NCI-H2029 (cell line): ENCODE measurements around the gene MDFI.

Source experiments
- DNase-seq: peaks from one replicate; lab custom pipeline; 2025; lab: John Stamatoyannopoulos, UW

MDFI gene

DNA sequence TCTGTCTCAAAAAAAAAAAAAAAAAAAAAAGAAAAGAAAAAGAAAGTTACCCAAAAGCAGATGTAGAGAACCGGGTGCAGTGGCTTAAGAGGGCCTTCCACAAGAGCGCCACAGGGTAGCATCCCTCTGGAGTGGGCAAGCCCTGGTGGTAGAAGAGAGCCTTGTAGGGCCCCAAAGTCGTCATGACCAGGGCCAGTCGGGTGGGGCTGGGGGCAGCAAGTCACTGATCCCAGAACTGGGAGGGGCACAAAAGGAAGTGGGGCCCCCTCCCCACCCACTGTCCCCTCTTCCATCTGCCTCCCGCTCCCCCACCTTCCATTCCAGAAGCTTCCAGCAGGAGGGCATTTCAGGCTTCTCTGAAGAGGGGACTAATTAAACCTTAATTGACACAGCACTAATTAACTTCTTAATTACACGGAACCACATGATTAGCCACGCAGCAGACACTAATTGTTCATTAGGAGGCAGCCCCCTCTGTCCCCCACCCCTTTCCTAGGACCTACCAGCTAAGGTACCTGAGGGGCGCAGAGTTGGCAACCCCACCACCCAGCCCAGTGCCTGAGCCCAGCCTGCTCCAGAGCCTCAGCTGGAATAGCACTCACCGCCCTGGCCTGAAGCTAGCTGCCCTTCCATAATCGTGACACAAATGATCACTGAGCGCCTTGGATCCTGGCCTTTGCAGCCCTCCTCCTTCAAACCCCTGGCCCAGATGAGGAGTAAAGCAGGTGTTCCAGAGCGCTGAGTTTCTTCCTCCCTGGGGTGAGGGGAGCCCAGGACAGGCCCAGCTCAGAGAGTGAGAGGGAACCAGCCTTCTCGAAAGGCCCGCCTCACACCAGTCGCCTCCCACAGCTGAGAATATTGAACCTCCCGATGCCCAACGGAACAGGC, 34.8 kb downstream of the MDFI start:
- no peak for DNase-seq

DNA sequence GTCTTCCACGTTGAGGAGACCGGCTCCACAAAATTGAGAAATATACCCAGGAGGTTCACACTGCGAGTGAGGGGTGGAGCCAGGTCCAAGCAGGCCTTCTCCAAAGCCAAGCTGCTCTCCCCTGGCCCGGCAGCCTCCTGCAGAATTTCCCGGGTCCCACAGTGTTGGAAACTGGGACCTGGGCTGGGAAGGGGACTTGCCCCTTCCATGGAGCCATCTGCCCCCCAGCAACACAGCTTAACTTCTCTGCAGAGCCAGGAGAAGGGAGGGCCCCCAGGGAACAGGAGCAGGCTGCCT, 35.4 kb downstream of the MDFI start:
- DNase-seq, result no peak

DNA sequence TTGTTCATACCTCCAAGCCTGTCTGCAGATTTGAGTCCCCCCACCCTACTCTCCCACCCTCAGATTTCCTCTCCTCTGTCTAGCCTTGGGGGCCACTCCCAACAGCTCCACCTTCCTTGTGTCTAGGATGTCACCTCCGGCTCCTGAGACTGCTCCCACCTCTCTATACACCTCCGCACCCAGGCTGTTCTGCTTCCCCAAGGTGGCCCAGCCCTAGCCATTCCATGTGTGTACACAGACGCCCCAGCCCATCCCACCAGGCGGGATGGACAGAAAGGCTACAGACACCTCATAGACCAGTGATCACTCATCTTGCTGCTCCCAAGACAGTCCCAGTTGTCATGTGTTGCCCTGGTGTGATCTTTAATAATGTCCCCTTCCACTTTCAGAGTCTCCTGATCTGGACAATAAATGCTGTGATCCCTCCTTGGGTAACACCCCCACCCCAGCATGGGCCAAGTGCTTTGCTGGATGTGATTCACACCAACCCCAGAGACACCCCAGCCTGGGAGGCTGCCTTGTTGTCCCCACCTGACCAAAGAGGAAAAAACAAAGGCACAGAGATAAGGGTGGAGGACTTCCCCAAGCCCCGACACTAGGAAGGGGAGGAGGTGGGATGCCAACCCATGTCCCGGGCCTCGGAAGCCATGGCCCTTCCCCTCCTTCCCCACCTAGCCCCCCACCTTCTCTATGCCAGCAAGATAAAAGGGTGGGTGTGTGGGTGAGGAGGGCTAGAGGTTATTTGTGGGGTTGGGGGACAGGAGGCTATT, 36.1 kb downstream of the MDFI start:
- no peak for DNase-seq

DNA sequence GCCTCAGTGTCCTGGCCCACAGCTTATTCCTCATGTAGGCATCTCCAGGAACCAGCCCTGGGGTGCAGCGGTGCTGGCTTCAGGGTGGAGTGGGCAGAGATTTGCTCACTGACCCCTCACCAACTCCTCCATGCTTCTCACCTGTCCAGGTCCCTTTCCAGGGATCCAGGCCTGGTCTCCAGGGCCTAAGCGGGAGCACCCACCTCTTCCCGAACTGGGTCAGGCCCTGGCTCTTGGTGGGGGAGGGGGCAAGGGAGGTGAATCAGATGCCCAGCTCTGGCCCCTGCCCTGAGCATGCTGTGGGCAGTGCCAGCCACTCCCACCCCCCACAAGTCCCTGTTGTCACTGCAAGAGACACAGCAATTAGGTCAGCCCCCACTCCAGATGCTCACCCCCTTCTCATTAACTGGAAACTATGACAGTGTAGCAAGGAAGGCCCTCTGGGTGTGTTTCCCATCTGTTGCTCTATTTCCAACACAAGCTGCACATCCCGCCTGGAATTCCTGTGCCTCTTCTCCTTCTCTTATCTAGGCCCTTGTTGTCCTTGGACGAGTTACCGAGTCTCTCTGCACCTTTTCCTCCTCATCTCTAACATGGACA, 37.0 kb downstream of the MDFI start:
- DNase-seq, result no peak

DNA sequence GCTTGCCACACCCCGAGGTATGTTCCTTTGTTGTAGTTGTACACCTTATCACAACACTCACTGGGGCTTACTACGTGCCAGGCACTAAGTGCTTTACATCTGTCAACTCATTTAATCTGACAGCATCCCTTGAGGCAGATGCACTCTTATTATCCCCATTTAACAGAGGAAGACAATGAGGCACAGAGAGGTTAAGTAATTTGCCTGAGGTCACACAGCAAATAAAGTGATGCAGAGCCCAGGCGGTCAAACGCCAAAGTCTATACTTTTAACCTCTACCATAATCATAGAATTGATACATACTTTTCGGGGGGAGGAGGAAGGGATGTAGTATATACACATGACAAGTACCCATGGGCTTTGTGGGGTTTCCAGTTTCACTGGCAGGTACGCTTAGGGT, 37.7 kb downstream of the MDFI start:
- no peak for DNase-seq

DNA sequence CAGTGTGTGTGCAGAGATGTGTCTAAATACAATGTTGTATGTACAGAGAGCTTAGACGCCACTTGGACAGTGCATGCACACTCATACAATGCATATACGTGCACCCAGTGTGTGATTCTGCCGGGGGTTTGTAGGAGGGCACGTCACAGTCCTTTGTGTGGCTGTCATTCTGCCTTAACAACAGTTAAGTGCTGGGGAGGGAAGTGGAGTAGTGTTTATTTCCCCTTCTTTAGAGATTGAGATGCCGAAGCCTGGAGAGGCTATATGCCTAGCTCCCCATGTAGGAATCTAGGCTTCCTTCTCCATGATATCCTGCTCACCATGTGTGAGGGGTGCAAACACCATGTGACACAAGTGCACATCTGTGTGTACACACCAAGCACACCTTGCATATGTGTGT, 38.2 kb downstream of the MDFI start:
- DNase-seq, result no peak

DNA sequence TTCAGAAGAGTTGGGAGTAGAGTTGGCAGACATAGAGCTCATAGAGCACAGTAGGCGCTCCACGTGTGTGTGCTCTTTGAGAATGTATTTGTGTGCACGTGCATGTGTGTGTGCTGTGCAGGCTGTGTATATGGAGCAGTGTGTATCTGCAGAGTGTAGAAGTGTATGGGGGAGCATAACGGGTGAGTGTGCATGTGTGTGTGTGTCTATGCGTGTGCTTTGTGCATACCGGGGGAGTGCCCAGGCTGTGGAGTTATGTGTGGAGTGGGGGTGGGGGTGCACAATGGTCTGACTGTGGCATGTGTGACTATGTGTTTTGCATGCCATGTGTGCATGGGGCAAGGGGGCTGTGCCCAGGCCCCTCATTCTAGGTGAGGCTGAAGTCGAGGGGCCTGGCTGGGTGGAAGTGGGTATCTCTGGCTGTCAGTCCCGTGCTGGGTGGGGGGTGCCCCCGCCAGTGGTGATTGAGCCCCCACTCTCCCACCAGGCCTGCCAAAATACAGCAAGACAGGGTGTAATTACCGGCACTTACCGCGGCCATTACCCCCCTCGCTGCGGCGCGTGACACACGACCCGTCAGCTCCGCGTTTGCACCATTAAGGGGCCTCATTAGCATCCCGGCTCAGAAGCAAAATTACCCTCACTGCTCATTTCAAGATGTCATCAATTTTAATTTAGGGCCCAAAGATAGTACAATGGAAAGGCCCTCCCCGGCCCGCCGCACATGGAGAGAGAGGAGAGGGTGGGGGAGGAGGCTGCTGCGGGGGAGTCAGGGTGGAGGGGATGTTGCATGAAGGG, 39.1 kb downstream of the MDFI start:
- no peak for DNase-seq

DNA sequence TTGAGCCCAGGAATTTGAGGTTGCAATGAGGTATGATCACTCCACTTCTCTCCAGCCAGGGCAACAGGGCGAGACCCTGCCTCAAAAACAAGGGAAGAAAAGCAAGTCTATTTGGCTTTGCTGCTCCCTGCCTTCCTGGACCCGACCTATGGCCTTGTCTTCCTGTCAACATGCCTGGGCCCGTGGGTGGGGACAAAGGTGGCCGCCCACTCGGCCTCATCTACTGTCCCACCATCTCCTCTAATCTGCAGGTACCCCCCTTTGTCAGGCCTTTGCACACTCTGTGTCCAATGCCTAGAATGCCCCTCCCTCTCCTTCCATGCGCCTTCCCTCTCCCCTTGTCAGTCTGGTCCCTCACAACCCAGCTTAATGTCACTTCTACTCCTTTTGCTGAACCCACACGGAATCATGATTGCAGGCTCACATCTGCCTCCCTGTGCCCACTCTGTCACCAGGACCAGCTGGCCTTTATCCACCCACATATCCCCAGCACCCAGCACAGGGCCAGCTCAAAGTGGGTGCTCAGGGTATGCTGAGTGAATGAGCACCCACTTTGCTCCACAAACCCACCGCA, 40.3 kb downstream of the MDFI start:
- no peak for DNase-seq

DNA sequence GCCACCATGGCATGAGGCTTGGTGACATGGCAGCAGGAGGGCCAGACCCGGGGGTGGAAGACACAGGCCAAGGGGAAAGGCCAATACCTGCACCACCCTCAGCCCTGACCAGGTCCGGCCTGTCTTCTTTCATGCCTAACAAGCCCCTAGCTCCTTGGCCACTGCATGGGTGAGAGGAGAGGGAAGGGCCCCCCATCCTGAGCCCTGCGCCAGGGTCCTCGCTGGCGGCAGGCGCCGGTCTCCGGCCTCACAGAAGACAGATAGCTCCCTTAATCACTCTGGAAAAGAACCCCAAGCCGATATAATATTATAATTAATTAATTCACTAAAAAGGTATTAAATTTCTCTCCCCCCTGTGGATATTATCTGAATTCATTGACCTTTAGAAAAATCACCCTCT, 41.4 kb downstream of the MDFI start:
- no peak for DNase-seq

DNA sequence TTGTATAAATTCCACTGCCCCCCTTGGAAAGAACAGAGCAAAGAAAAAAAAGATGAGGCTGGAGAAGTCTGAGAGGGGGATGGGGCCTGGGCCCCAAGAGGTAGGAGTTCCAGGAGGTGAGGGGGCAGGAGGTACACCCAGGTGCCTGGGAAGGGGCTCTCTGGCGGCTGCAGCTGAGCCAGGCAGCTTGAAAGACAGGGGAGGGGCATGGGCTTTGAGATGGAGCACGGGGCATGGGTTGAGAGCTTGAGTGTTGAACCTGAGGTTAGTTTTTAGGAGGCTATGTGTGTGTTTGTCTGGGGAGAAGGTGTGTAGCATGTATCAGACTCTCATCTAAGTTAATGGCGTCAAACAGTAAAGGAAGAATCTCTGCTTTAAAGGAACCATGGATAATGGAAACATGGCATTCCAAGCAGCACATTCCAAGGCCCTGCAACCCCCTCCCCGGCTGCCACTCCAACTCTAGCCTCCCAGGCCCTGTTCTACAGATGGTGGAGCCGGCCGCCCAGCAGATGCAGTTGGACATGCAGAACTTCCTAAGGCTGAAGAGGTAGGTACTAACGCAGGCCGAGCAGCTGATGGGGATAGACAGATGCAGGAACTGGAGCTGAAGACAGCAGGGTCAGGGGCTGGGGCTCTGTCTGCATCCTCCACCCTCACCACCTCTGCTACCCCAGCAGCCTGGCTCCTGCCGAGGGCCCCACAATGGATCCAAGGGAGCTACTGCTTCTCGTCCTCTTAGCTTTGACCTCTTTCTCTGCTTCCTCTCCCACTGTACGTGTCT, 42.1 kb downstream of the MDFI start:
- DNase-seq, result no peak

DNA sequence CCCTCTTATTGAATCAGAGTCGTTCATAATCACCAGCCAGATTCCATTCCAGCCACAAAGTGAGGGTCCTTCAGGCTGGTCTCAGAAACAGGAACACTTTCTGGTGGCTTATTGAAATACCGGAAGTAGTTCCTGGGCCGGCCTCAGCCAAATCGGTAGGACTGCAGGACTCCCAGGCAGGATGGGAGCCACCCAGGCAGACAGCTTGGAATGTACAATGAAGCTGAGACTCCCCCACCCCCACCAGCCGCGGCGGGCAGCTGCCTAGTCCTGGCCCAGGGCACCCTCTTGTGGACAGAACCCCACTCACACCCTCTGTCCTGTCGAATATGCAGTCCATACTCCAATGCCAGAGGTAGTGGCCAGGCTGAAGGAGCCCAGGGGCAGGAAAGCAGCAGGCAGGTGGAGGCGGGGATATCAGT, 43.8 kb downstream of the MDFI start:
- peak; percentile 87 for DNase-seq

DNA sequence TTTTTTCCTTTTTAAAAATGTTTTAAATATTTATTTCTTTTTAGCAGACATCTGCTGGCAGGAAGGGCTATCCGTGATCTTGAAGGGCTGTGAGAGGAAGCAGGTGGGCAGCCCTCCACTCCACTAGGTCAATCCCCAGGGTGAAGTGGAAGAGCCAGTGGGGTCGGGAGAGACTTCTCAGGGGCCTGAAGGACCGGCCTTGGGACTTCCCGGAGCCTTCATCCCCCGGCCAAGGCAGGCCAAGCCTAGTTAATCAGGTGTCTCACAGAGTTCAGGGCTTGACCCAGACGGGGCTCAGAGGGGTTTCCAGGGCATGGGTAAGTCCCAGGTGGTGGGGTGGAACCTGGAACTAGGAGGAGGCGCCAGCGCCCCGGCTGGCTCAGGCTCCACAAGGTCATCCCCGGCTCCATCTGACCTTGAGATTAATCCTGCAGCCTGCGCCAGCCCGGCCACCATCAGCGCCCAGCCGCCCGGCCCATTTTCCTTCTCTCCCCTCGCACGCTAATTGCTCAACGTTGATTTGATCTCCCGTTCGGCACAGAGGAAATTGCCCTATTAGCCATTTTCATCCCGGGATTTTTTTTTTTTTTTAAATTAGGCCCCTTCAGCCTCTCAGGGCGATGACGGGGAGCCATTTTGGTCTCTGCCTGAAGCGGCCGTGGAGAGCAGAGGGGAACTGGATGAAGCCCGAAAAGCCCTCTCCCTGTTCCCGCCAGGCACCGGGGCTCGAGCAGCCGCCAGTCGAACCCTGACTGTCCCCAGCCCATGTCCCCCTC, 44.4 kb downstream of the MDFI start:
- DNase-seq, result no peak

DNA sequence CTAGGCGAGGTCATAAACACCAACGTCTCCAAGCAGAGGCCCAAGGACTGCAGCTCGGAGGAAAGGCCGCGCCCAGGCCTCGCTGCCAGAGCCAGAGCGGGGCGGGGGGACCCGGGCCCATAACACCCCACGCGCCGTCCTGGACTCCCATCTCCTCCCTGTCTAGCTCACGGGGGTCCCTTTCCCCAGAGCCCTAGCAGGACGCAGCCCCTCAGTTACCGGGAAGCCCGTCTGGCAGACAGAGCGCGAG, 44.9 kb downstream of the MDFI start:
- DNase-seq, result no peak

DNA sequence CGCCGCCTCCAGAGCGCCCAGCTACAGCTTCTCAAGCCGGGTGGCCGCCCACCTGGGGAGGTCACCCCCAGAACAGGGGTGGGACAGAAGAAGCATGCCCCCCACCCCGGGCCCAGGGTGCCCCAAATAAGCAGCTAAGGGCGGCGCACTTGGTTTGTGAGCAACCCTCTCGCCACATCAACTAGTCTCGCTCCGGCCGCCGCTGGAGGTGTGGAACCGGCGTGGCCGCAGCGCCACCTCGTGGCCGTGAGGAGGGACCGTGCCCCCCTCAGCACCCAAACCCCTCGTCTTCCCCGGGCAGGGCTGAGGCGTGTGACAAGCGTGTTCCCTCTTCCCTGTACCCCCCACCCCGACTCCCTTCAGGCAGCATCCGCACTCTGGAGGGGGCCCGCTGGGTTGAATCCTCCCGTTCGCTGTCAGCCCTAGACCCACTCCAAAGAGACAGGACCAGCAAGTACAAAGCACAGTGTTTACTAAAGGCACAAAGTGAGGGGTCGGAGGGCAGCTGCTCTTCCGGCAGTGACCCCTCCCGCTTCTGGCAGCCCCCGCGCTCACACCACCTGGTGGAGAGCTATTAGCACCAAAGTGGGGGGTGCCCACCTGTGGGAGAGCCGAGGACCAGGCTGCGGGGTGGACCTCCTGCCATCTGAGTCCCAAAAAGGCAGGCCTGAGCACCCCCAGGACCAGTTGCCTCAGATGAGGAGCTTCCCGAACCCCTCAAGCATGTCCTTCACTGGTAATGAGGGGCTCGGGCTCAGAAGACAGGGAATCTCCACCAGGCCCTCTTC, 45.4 kb downstream of the MDFI start:
- peak; percentile 53 for DNase-seq

DNA sequence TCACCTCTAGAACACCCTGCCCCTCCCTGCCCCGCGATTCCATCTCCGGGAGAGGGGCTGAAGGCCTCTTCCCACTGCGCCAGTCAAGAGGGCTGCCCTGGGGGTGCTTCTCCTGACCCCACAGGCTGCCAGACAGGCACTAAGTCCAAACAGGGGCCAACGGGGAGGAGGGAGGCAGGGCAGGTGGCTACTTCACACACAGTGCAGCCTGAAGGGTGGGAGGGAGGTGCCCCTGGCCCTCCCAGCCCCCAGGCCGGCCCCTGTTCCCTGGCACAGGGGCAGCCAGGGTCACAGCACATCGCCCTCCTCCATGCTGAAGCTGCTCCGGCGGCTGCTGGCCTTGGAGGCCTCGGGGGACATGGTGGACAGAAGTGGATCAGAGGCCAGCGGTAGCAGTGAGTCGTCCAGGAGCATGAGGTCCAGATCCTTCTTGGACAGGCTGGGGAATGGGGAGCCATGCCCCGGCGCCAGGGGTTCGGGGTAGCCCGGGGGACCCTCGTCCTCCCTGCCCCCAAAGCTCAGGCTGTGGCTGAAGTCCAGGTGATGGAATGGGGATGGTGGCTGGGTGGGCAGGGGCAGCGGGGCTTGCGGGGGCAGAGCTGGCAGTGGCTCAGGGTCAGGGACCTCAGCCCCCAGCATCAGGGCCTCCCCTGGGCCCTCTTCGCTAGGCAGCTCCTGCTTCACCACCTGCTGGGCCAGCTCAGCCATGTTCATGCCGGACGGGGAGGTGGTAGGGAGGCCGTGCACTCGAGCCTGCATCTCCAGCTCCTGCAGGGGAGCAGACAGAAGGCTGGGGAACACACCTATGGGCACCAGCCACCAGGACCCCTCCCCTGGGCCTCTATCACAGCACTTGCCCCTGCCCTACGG, 46.3 kb downstream of the MDFI start:
- no peak for DNase-seq

DNA sequence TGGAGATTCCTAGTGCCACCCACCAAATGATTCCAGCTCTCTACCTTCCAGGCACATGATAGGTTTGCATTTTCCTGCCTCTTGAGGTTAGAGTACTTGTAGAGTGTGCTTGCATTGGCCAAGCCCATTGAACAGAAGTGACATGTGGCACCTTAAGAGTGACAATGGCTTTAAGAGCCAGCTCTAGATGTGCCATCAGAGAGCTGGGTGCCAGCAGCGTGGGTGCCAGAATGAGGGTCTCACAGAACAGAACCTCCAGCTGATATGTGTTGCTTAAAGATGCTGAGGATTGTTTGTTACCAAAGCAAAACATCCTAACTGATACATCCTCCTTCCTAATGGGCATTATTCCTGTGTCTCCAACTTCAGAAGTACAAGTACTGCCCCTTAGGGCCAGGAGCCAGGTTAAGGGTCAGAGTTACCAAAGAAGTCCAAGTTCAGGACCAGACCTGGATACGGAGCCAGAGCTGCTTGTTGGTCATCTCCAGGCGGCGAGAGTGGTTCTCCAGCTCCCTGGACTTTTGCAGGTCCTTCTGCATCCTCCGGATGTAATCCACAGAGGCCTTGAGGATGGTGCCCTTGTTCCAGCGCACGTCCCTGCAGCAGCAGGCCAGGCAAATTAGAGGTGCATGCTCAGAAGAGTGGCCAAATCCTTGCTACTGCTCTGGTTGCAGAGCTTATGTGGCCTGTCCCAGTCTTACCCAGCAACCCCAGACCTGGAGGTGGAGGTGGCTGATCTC, 47.5 kb downstream of the MDFI start:
- DNase-seq, result no peak

DNA sequence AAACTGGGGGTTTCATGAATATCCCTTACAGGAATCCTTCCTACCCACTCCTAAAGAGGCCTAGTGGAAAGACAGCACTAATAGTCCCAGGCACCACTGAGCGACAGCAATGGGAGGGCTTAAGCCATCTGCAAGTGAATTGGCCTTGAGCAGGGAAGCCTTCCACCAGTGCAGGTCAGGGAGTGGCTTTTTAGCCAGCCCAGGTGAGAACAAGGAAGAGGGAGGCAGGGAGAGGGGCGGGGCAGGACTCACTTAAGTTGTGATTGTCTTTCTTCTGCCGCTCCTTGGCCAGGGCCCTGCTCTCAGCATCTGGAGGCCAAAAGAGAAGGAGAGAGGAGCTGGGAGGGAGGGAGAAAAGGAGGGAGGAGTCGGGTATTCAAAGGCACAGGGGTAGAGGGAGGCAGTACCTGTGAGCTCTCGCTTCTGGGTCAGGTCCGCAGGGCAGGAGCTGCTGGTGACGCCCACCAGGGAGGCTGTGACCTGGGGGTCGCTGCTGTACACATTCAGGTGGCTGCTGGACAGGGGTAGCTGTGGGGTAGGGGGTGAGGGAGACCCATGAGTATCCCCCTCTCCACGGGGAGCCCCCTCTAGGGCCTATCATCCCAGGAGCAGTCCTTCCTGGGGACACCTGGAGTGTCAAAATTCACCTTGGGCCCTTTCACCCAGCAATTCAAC, 49.4 kb downstream of the MDFI start:
- no peak for DNase-seq
